ENCODE measurements around the gene LCLAT1.
A peak's percentile ranks its signal among the peaks of the same experiment; 100 is the strongest.

LCLAT1 gene

DNA sequence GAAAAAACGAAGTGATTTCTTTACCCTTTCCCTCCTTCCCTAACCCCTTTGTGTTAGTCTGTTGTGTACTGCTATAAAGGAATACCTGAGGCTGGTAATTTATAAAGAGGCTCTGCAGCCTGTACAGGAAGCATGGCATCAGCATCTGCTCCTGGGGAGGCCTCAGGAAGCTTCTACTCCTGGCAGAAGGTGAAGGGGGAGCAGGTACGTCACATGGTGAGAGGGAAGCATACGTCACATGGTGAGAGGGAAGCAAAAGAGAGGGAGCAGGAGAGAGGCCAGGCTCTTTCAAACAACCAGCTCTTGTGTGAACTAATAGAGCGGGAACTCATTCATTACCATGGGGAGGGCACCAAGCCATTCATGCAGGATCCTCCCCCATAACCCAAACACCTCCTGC is 234.0 kb downstream of the LCLAT1 start:
- ATAC-seq (no peak), DNase-seq (no peak)
- H3K27ac Mint-ChIP-seq = no peak overlapping the region
- H3K36me3 Mint-ChIP-seq (ENCODE audit: low read depth) = no peaks in the 10 kb centered on the region
- H3K4me1 Mint-ChIP-seq = no peaks in the 10 kb centered on the region
- H3K9me3 Mint-ChIP-seq = no peaks in the 10 kb centered on the region
- no peaks in the 10 kb centered on the region for H3K27me3 Mint-ChIP-seq
- no peak overlapping the region for H3K4me3 Mint-ChIP-seq

DNA sequence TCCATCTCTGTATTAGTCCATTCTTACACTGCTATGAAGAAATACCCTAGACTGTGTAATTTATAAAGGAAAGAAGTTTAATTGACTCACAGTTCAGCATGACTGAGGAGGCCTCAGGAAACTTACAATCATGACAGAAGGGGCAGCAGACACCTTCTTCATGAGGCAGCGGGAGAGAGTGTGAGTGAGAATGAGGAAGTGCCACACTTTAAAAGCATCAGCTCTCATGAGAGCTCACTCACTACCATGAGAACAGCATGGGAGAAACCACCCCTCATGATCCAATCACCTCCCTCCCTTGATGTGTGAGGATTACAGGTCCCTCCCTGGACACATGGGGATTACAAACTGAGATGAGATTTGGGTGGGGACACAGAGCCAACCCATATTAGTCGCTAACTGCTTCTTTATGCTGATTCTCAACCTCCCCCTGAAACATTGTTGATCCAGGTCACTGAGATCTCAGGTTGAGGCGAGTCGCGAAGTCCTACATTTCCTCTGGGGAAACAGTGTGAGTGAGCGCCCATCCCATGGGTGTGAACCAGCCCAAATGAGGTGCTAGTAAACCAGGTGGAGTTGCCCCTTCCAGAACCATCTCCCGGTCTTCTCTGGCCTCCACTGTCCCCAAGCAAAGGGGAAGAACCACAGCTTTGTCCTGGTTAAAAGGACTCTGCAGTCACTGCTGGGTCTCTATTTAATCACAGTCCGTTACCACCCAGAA is 236.3 kb downstream of the LCLAT1 start:
- H3K27ac Mint-ChIP-seq = no peak overlapping the region
- no peaks in the 10 kb centered on the region for H3K27me3 Mint-ChIP-seq
- DNase-seq (no peak), ATAC-seq (no peak)
- no peak overlapping the region for H3K4me3 Mint-ChIP-seq
- H3K36me3 Mint-ChIP-seq (ENCODE audit: low read depth) = no peaks in the 10 kb centered on the region
- H3K9me3 Mint-ChIP-seq = no peaks in the 10 kb centered on the region
- H3K4me1 Mint-ChIP-seq = no peaks in the 10 kb centered on the region

GRCh38 chr2:30684026-30684425 is 237.0 kb downstream of the LCLAT1 start:
- no peaks in the 10 kb centered on the region for H3K27me3 Mint-ChIP-seq
- H3K36me3 Mint-ChIP-seq (ENCODE audit: low read depth) = no peaks in the 10 kb centered on the region
- no peak overlapping the region for H3K4me3 Mint-ChIP-seq
- ATAC-seq (no peak), DNase-seq (no peak)
- no peaks in the 10 kb centered on the region for H3K9me3 Mint-ChIP-seq
- no peaks in the 10 kb centered on the region for H3K4me1 Mint-ChIP-seq
- no peak overlapping the region for H3K27ac Mint-ChIP-seq

- ATAC-seq (no peak), DNase-seq (no peak)
- no peak overlapping the region for H3K4me3 Mint-ChIP-seq
- no peaks in the 10 kb centered on the region for H3K4me1 Mint-ChIP-seq
- H3K9me3 Mint-ChIP-seq = no peaks in the 10 kb centered on the region
- H3K36me3 Mint-ChIP-seq (ENCODE audit: low read depth) = no peaks in the 10 kb centered on the region
- no peak overlapping the region for H3K27ac Mint-ChIP-seq
- no peaks in the 10 kb centered on the region for H3K27me3 Mint-ChIP-seq
These were observed 237.5 kb downstream of the LCLAT1 start for GRCh38 chr2:30684516-30684915.

DNA sequence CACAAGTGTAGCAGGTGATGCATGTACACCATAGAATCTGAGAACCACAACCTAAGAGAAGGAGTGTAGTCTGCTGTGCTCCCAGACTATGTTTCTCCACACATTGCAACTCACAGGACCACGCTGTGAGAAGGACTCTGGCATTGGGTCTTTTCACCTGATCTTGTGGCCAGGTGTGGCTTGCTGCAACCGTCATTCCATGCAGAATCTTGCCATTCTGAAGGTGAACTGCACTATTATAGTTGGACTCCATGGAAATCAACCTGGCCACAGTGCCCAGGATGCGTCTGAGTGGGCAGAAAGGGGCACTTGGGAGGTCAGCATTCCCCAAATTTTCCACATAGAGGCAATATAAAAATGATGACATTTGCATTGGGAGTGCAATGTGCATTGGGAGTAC is 237.9 kb downstream of the LCLAT1 start:
- H3K36me3 Mint-ChIP-seq (ENCODE audit: low read depth) = no peaks in the 10 kb centered on the region
- no peak for ATAC-seq
- no peaks in the 10 kb centered on the region for H3K4me1 Mint-ChIP-seq
- H3K27ac Mint-ChIP-seq = no peak overlapping the region
- no peaks in the 10 kb centered on the region for H3K27me3 Mint-ChIP-seq
- no peak for DNase-seq
- H3K4me3 Mint-ChIP-seq = no peak overlapping the region
- H3K9me3 Mint-ChIP-seq = no peaks in the 10 kb centered on the region

GRCh38 chr2:30686000-30686399 is 239.0 kb downstream of the LCLAT1 start:
- no peak for ATAC-seq
- H3K27ac Mint-ChIP-seq = no peak overlapping the region
- H3K9me3 Mint-ChIP-seq = no peaks in the 10 kb centered on the region
- no peak overlapping the region for H3K4me3 Mint-ChIP-seq
- H3K27me3 Mint-ChIP-seq = no peaks in the 10 kb centered on the region
- no peaks in the 10 kb centered on the region for H3K36me3 Mint-ChIP-seq (ENCODE audit: low read depth)
- H3K4me1 Mint-ChIP-seq = no peaks in the 10 kb centered on the region
- no peak for DNase-seq

GRCh38 chr2:30686669-30687068 is 239.6 kb downstream of the LCLAT1 start:
- Mint-ChIP-seq H3K4me1 (no peaks in the 10 kb centered on the region), H3K9me3 (no peaks in the 10 kb centered on the region), H3K4me3 (no peak overlapping the region), H3K36me3 (ENCODE audit: low read depth) (no peaks in the 10 kb centered on the region), H3K27me3 (no peaks in the 10 kb centered on the region), H3K27ac (no peak overlapping the region)
- no peak for DNase-seq
- no peak for ATAC-seq

GRCh38 chr2:30688956-30689401 is 241.9 kb downstream of the LCLAT1 start:
- no peak overlapping the region for H3K4me3 Mint-ChIP-seq
- H3K9me3 Mint-ChIP-seq = no peaks in the 10 kb centered on the region
- DNase-seq (no peak), ATAC-seq (peak; percentile 26)
- H3K27ac Mint-ChIP-seq = no peak overlapping the region
- H3K36me3 Mint-ChIP-seq (ENCODE audit: low read depth) = no peaks in the 10 kb centered on the region
- no peaks in the 10 kb centered on the region for H3K4me1 Mint-ChIP-seq
- no peaks in the 10 kb centered on the region for H3K27me3 Mint-ChIP-seq

DNA sequence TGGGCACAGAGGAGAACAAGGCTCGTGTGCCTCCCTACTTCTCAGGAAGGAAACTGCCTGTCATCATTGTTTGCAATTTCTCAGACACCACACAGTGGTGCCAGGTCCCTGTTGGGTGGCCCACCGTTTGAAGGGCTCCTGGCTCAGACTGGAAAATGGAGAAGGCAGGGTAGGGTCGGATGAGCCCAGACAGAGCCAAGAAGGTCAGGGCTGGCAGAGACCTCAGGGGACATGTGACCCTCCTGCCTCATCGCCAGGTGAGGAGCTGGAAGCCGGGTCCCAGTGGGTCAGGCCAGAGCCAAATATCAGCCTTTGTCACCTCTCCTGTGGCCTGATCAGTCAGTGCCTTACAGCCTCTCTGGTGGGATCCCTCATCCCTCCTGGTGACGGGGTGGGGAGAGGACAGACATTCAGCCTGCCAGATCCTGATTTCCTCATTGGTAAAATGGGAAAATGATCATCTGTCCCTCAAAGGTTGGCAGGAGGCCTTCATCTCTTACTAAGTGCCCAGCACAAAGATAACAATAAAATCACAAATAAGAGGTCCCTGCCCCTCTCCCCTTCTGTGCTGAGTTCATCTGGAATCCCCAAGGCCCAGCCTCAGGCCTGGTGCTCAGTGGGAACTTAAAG is 242.6 kb downstream of the LCLAT1 start:
- ATAC-seq (no peak), DNase-seq (no peak)
- Mint-ChIP-seq H3K36me3 (ENCODE audit: low read depth) (no peaks in the 10 kb centered on the region), H3K27ac (no peak overlapping the region), H3K4me3 (no peak overlapping the region), H3K27me3 (no peaks in the 10 kb centered on the region), H3K4me1 (no peaks in the 10 kb centered on the region), H3K9me3 (no peaks in the 10 kb centered on the region)

GRCh38 chr2:30690126-30690561 is 243.1 kb downstream of the LCLAT1 start:
- Mint-ChIP-seq H3K4me1 (no peaks in the 10 kb centered on the region), H3K27me3 (no peaks in the 10 kb centered on the region), H3K4me3 (no peak overlapping the region), H3K27ac (no peak overlapping the region), H3K9me3 (no peaks in the 10 kb centered on the region), H3K36me3 (ENCODE audit: low read depth) (no peaks in the 10 kb centered on the region)
- no peak for ATAC-seq
- no peak for DNase-seq

DNA sequence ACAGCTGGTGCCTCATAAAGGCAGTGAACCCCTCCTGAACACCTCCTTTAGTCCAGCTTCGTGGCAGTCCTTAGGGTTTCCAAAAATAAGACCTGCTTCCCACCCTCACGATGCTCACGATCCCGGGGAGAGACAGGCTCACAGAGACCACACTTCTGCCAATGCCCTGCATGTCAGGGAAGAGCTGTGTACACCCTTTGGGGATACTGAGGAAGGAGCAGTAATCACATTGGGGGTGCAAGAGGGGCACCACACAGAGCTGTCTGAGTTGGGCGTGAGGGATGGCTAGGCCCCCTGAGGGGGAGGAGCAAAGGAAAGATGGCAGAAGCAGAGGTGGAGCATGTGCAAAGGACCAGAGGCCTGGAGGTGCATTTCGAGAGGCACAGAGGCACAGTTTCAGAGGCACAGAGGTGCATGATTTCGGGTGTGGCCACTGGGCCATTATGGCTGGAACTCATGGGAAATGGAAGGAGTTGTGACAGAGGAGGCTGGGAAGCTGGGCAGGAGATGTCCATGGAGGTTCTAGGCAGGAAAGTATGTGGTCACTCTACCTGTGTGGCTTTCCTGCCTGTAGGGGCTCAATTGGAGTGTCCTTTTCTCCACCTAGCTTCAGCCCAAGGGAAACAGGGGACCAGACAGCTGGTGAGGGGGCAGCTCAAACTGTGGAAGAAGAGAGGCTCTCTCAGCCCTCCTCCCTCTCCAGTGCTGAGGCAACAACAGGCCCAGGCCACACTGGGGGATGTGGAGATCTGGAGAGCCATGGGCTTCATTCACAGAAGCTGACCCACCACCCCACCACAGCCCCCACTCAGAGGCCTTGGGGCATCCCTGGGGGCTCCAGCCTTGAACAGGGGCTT is 244.3 kb downstream of the LCLAT1 start:
- DNase-seq (no peak), ATAC-seq (no peak)
- no peaks in the 10 kb centered on the region for H3K9me3 Mint-ChIP-seq
- H3K4me1 Mint-ChIP-seq = no peaks in the 10 kb centered on the region
- H3K4me3 Mint-ChIP-seq = no peak overlapping the region
- H3K27ac Mint-ChIP-seq = no peak overlapping the region
- H3K27me3 Mint-ChIP-seq = no peaks in the 10 kb centered on the region
- H3K36me3 Mint-ChIP-seq (ENCODE audit: low read depth) = no peaks in the 10 kb centered on the region

- ATAC-seq (peak; percentile 20), DNase-seq (no peak)
- no peak overlapping the region for H3K4me3 Mint-ChIP-seq
- no peak overlapping the region for H3K27ac Mint-ChIP-seq
- no peaks in the 10 kb centered on the region for H3K4me1 Mint-ChIP-seq
- no peaks in the 10 kb centered on the region for H3K27me3 Mint-ChIP-seq
- H3K9me3 Mint-ChIP-seq = no peaks in the 10 kb centered on the region
- no peaks in the 10 kb centered on the region for H3K36me3 Mint-ChIP-seq (ENCODE audit: low read depth)
These were observed 245.1 kb downstream of the LCLAT1 start for GRCh38 chr2:30691948-30692828.

GRCh38 chr2:30692829-30693275 is 245.8 kb downstream of the LCLAT1 start:
- DNase-seq = no peak
- H3K27ac Mint-ChIP-seq = no peak overlapping the region
- H3K4me3 Mint-ChIP-seq = no peak overlapping the region

More at GRCh38 chr2:30692829-30693275, 245.8 kb downstream of the LCLAT1 start:
- no peak for ATAC-seq
- H3K4me1 Mint-ChIP-seq = no peaks in the 10 kb centered on the region
- H3K36me3 Mint-ChIP-seq (ENCODE audit: low read depth) = no peaks in the 10 kb centered on the region
- no peaks in the 10 kb centered on the region for H3K27me3 Mint-ChIP-seq
- H3K9me3 Mint-ChIP-seq = no peaks in the 10 kb centered on the region
